ENCODE results near the gene GPR27.

DNA sequence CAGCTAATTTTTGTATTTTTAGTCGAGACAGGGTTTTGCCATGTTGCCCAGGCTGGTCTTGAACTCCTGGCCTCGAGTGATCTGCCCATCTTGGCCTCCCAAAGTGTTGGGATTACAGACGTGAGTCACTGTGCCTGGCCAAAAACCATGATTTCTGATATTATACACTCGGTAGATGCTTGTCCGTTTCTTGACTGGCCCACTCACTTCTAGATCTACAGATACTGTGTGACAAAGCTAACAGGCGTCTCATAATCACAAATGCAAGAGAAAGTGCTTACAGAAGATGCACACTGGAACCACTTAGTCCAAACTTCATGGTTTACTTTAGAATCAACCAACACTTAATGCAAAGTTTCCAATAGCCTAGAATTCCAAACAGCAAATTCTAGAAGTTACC is 22.9 kb downstream of the GPR27 start:
- TF ChIP-seq, protein P1, sequence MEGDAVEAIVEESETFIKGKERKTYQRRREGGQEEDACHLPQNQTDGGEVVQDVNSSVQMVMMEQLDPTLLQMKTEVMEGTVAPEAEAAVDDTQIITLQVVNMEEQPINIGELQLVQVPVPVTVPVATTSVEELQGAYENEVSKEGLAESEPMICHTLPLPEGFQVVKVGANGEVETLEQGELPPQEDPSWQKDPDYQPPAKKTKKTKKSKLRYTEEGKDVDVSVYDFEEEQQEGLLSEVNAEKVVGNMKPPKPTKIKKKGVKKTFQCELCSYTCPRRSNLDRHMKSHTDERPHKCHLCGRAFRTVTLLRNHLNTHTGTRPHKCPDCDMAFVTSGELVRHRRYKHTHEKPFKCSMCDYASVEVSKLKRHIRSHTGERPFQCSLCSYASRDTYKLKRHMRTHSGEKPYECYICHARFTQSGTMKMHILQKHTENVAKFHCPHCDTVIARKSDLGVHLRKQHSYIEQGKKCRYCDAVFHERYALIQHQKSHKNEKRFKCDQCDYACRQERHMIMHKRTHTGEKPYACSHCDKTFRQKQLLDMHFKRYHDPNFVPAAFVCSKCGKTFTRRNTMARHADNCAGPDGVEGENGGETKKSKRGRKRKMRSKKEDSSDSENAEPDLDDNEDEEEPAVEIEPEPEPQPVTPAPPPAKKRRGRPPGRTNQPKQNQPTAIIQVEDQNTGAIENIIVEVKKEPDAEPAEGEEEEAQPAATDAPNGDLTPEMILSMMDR (IDR thresholded peaks at IDR 0.05; ENCODE audit: insufficient read depth, low read length), result no peak
- TF ChIP-seq, protein P2, sequence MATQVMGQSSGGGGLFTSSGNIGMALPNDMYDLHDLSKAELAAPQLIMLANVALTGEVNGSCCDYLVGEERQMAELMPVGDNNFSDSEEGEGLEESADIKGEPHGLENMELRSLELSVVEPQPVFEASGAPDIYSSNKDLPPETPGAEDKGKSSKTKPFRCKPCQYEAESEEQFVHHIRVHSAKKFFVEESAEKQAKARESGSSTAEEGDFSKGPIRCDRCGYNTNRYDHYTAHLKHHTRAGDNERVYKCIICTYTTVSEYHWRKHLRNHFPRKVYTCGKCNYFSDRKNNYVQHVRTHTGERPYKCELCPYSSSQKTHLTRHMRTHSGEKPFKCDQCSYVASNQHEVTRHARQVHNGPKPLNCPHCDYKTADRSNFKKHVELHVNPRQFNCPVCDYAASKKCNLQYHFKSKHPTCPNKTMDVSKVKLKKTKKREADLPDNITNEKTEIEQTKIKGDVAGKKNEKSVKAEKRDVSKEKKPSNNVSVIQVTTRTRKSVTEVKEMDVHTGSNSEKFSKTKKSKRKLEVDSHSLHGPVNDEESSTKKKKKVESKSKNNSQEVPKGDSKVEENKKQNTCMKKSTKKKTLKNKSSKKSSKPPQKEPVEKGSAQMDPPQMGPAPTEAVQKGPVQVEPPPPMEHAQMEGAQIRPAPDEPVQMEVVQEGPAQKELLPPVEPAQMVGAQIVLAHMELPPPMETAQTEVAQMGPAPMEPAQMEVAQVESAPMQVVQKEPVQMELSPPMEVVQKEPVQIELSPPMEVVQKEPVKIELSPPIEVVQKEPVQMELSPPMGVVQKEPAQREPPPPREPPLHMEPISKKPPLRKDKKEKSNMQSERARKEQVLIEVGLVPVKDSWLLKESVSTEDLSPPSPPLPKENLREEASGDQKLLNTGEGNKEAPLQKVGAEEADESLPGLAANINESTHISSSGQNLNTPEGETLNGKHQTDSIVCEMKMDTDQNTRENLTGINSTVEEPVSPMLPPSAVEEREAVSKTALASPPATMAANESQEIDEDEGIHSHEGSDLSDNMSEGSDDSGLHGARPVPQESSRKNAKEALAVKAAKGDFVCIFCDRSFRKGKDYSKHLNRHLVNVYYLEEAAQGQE (IDR thresholded peaks at IDR 0.05; ENCODE audit: insufficient replicate concordance, low read depth), result no peak
